Activated CD4-positive, alpha-beta T cell treated with anti-CD3 and anti-CD28 coated beads, Interleukin-2, amount 10 ng/mL, durations not matched to agents 7 days and 5 days (primary cell): Measurements from ENCODE around the gene CNTN4. TPM values are rescaled to one million over a fixed set of nuclear protein-coding genes. Genes with fewer than 3 reads are reported as not detected.

Source experiments
- CTCF ChIA-PET: fragments of 350-600 bp; sonication (Branson Sonifier 250); formaldehyde crosslinking; loops from one replicate; lab custom pipeline; 2021; ENCODE audit warnings: antibody characterized with exemption; lab: Charles Lee
- POLR2A ChIA-PET: fragments of 350-600 bp; sonication (Branson Sonifier 250); formaldehyde crosslinking; loops from one replicate; lab custom pipeline; 2021; ENCODE audit warnings: antibody characterized with exemption; lab: Charles Lee
- DNase-seq: peaks from one replicate; pipeline ENCODE4 v3.0.0-alpha.2; 2020
- H3K27ac Mint-ChIP-seq: one replicate; pipeline ENCODE4 v1.8.0; 2021; ENCODE audit warnings: mild to moderate bottlenecking, moderate library complexity, mixed read lengths
- H3K27me3 Mint-ChIP-seq: one replicate; pipeline ENCODE4 v1.8.0; 2021; ENCODE audit warnings: mixed read lengths
- H3K36me3 Mint-ChIP-seq: one replicate; pipeline ENCODE4 v1.8.0; 2021; ENCODE audit warnings: low read depth, mixed read lengths
- H3K4me1 Mint-ChIP-seq: one replicate; pipeline ENCODE4 v1.8.0; 2021; ENCODE audit warnings: mixed read lengths
- H3K4me3 Mint-ChIP-seq: one replicate; pipeline ENCODE4 v1.8.0; 2021; ENCODE audit warnings: mild to moderate bottlenecking, moderate library complexity, mixed read lengths
- H3K9me3 Mint-ChIP-seq: one replicate; pipeline ENCODE4 v1.8.0; 2021; ENCODE audit warnings: mixed read lengths
- total RNA-seq, 2 experiments: library from RNA; stranded (reverse); gene quantifications; one replicate each; pipeline ENCODE4 v1.2.3, GENCODE V29; 2021

CNTN4 gene
- total RNA-seq, 2 experiments from 2014 or later: not detected

DNA sequence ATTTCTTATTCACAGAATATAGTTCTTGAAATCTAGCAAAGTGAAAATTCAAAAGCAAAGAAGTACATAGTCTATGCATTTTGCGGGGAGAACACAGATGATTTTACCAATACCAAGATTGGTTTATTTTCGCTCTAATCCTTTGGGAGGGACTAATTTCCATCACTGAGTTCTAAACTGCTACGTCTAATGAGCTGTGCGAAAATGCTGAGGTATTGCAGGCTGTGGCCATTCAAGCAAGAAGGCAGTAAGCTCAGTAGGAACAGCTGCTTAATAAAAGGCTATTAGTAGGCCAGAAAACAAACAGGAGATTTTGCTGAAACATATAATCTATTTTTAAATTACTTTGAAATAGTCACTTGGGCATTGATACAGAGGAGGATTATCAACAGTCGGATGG is 379.0 kb downstream of the CNTN4 start:
- DNase-seq: no peak
- Mint-ChIP-seq H3K4me3 (no peak overlapping the region), H3K4me1 (no peaks in the 10 kb centered on the region), H3K27ac (no peak overlapping the region), H3K27me3 (no peaks in the 10 kb centered on the region), H3K9me3 (peaks cover 4% of the 10 kb centered on the region), H3K36me3 (no peaks in the 10 kb centered on the region)
- POLR2A ChIA-PET: no interaction called here
- CTCF ChIA-PET: no interaction called here

DNA sequence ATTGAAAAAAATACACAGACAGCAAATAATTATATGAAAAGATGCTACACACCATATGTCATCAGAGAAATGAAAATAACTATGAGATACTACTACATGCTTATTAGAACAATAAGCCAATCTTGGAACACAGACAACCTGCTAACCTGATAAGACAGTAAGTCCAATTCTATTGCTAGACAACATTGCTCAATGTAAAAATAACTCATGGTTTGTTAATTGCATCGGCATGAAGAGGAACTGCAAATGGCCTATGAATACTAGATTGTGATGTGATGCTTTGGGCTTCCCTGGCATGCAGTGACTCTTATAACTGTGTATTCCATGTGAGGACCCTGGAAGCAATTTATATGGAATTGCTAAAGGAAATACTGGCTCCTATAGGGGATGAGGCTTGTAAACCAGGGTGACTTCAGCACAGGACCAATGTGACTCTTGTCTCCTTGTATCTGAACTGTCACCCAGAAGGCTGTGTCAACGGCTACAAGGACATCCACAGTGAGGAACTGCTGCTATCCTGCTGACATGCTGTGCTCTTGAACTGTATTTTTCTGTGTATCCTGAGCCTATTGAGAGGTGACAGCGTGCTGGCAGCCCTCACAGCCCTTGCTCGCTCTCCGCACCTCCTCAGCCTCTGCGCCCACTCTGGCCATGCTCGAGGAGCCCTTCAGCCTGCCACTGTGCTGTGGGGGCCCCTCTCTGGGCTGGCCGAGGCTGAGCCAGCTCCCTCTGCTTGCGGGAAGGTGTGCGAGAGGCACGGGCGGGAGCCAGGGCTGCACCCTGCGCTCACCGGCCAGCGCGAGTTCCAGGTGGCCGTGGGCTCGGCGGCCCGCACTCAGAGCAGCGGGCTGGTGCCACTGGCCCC is 385.7 kb downstream of the CNTN4 start:
- peaks cover 8% of the 10 kb centered on the region for H3K9me3 Mint-ChIP-seq
- H3K4me3 Mint-ChIP-seq: no peak overlapping the region
- H3K27ac Mint-ChIP-seq: no peak overlapping the region
- H3K36me3 Mint-ChIP-seq: no peaks in the 10 kb centered on the region
- no peaks in the 10 kb centered on the region for H3K4me1 Mint-ChIP-seq
- ChIA-PET CTCF (no interaction called here), POLR2A (no interaction called here)
- DNase-seq: no peak
- no peaks in the 10 kb centered on the region for H3K27me3 Mint-ChIP-seq

DNA sequence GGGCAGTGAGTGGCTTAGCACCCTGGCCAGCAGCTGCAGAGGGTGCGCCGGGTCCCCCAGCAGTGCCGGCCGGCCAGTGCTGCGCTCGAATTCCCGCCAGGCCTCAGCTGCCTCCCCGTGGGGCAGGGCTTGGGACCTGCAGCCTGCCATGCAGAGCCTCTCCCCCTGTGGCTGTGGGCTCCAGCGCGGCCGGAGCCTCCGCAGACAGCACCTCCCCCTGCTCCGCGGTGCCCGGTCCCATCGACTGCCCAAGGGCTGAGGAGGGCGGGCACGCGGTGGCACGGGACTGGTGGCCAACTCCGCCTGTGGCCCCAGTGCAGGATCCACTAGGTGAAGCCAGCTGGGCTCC is 386.3 kb downstream of the CNTN4 start:
- no peaks in the 10 kb centered on the region for H3K27me3 Mint-ChIP-seq
- H3K4me1 Mint-ChIP-seq: no peaks in the 10 kb centered on the region
- peaks cover 8% of the 10 kb centered on the region for H3K9me3 Mint-ChIP-seq
- no peaks in the 10 kb centered on the region for H3K36me3 Mint-ChIP-seq
- ChIA-PET POLR2A (no interaction called here), CTCF (no interaction called here)
- no peak overlapping the region for H3K4me3 Mint-ChIP-seq
- H3K27ac Mint-ChIP-seq: no peak overlapping the region
- DNase-seq: no peak

DNA sequence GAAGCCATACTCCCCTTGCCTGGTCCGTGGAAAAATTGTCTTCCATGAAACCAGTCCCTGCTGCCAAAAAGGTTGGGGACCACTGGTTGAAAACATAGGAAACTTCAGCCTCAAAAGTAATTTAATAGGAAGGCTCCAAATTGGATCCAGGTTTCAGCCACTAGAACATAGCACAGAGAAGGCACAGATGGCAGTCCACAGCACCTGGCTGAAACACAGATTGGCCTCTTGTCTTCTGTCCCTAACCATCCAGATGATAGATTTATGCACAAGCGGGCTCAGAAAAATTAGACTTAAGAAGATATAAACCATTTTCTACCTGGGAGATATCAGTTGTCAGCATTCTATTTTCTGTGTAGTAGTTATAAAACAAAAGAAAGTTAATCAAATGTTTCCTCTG is 397.1 kb downstream of the CNTN4 start:
- H3K27me3 Mint-ChIP-seq: no peaks in the 10 kb centered on the region
- CTCF ChIA-PET: no interaction called here
- H3K4me3 Mint-ChIP-seq: no peak overlapping the region
- DNase-seq: no peak
- no peak overlapping the region for H3K27ac Mint-ChIP-seq
- POLR2A ChIA-PET: no interaction called here
- H3K36me3 Mint-ChIP-seq: no peaks in the 10 kb centered on the region
- no peaks in the 10 kb centered on the region for H3K4me1 Mint-ChIP-seq
- H3K9me3 Mint-ChIP-seq: no peaks in the 10 kb centered on the region

DNA sequence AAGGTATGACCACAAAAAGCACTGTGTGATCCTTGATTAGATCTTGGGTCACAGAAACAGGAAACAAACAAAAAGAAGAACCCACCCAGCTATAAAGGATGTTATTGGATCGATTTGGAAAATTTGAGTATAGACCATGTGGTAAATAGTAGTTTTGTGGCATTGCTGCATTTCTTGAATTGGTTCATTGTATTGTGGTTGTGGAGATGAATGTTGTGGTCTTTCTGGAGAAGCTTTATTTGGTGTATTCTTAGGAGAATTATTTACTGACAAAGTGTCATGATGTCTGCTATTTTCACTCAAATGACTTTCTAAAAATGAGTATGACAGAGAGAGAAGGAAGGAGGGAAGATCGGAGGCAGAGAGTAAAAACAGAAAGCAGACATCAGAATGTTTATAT is 406.2 kb downstream of the CNTN4 start:
- Mint-ChIP-seq H3K36me3 (no peaks in the 10 kb centered on the region), H3K4me3 (no peak overlapping the region), H3K4me1 (no peaks in the 10 kb centered on the region), H3K27ac (no peak overlapping the region), H3K9me3 (no peaks in the 10 kb centered on the region), H3K27me3 (no peaks in the 10 kb centered on the region)
- POLR2A ChIA-PET: no interaction called here
- CTCF ChIA-PET: no interaction called here
- no peak for DNase-seq

DNA sequence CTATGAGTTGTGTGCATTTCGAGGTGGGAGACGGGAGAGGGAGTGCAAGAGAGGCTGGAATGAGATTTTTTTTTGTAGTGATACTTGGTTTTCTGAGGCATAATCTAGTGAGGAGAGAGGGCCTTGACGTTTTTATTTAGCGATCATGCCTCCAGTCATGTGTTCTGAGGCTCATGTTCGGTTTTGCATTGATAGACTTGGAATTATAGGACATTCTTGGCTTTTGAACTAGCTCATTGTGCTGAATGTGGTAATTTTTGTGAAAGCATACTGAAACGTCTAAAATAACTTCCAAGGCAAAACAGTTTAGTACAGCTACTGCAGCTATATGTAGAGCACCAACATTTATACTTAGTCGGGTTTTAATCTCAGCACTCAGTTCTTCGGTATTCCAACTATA is 408.1 kb downstream of the CNTN4 start:
- Mint-ChIP-seq H3K4me3 (no peak overlapping the region), H3K36me3 (no peaks in the 10 kb centered on the region), H3K27me3 (no peaks in the 10 kb centered on the region), H3K4me1 (no peaks in the 10 kb centered on the region), H3K9me3 (no peaks in the 10 kb centered on the region), H3K27ac (no peak overlapping the region)
- POLR2A ChIA-PET: no interaction called here
- no peak for DNase-seq
- CTCF ChIA-PET: interaction anchor here (0.6 kb wide), 1 partner anchor 1267 kb away, joined by 3 read pairs; no protein-coding TSS in a partner anchor

DNA sequence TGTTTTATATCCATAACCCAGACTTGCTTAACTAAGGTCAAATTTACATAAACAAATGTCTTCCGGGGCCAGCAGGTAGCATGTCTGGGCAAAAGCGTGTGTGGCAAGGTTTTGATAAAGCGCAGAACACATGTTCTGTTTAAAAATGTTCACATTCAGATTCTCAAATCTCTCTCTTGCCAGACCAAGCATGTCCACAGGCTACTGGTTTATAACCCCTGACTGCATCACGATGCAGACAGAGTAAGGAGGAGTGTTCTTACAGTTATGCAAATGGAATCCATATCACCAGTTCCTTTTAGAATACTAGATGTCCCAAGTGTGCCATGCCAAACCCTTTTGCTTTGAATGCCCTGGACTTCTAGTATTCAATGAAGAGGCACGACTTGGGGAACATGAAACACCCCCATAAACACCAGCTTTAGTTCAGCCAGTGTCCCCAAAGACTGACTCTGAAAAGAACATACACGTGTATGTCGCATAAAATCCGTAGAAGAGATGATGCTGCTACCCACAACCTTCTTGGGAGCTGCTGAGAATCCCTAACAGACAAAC is 412.0 kb downstream of the CNTN4 start:
- H3K9me3 Mint-ChIP-seq: no peaks in the 10 kb centered on the region
- ChIA-PET CTCF (no interaction called here), POLR2A (no interaction called here)
- no peak overlapping the region for H3K4me3 Mint-ChIP-seq
- H3K36me3 Mint-ChIP-seq: no peaks in the 10 kb centered on the region
- no peaks in the 10 kb centered on the region for H3K4me1 Mint-ChIP-seq
- no peak overlapping the region for H3K27ac Mint-ChIP-seq
- DNase-seq: no peak
- H3K27me3 Mint-ChIP-seq: no peaks in the 10 kb centered on the region

DNA sequence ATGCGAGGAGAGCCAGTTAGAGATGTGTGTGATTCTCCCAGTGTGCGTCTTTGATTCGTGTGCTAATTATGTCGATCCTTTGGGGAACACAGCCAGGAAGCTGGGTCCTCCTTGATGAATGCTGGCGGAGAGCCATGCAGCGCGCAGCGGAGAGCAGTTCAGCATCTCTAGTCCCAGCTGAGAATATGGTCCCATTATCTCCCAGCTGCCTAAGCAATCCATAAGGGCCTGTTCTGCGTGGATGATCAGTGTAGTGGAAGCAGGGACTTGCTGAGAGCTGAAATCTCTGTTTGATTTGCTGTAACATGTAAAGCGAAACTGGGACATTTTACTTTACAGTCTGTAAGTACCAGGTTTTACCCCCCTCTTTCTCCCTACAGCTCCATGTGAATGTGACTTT is 412.7 kb downstream of the CNTN4 start:
- no peaks in the 10 kb centered on the region for H3K4me1 Mint-ChIP-seq
- H3K27ac Mint-ChIP-seq: no peak overlapping the region
- POLR2A ChIA-PET: no interaction called here
- CTCF ChIA-PET: interaction anchor here (0.6 kb wide), 1 partner anchor 40 kb away, joined by 4 read pairs; no protein-coding TSS in a partner anchor
- no peaks in the 10 kb centered on the region for H3K27me3 Mint-ChIP-seq
- H3K36me3 Mint-ChIP-seq: no peaks in the 10 kb centered on the region
- H3K4me3 Mint-ChIP-seq: no peak overlapping the region
- no peak for DNase-seq
- H3K9me3 Mint-ChIP-seq: no peaks in the 10 kb centered on the region

DNA sequence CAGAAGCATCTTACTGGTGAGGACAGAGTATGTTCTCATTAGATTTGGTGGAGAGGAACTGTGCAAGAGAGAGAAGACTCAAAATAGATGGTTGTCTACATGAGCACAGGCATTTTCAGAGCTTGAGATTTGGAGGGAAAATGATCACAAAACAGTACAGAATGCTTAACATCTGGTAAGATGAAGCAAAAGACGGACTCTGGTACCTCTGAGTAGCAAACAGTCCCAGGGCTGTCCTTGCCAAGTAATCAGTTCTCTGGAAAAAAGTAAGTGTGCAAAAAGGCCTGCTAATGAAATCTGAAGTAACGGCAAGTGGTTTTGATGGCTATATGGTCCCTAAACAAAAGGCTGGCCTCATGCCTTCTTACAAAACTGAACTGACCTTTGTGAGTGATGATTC is 414.2 kb downstream of the CNTN4 start:
- Mint-ChIP-seq H3K4me3 (no peak overlapping the region), H3K36me3 (no peaks in the 10 kb centered on the region), H3K27me3 (no peaks in the 10 kb centered on the region), H3K9me3 (no peaks in the 10 kb centered on the region), H3K27ac (no peak overlapping the region), H3K4me1 (no peaks in the 10 kb centered on the region)
- DNase-seq: no peak
- CTCF ChIA-PET: no interaction called here
- POLR2A ChIA-PET: no interaction called here

DNA sequence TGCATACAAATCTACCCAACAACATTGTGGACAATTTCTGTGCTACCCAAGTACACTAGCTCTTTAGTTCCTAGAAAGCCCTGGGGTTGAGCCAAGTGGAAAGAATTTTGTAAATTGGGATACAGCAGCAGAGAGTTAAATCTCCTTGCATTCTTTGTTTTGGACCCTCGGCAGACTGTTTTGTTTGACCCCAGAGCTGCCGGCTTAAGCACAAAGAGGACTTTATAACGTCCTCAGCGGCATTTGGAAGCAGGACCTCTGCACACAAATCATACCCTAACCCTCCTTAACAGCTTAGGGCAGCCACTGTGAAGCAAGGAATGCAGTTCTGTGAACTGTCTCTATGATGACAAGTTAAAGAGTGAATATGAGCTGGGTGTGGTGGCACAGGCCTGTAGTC is 415.3 kb downstream of the CNTN4 start:
- DNase-seq: no peak
- ChIA-PET POLR2A (no interaction called here), CTCF (no interaction called here)
- no peak overlapping the region for H3K4me3 Mint-ChIP-seq
- no peak overlapping the region for H3K27ac Mint-ChIP-seq
- no peaks in the 10 kb centered on the region for H3K36me3 Mint-ChIP-seq
- H3K4me1 Mint-ChIP-seq: no peaks in the 10 kb centered on the region
- no peaks in the 10 kb centered on the region for H3K27me3 Mint-ChIP-seq
- H3K9me3 Mint-ChIP-seq: no peaks in the 10 kb centered on the region

DNA sequence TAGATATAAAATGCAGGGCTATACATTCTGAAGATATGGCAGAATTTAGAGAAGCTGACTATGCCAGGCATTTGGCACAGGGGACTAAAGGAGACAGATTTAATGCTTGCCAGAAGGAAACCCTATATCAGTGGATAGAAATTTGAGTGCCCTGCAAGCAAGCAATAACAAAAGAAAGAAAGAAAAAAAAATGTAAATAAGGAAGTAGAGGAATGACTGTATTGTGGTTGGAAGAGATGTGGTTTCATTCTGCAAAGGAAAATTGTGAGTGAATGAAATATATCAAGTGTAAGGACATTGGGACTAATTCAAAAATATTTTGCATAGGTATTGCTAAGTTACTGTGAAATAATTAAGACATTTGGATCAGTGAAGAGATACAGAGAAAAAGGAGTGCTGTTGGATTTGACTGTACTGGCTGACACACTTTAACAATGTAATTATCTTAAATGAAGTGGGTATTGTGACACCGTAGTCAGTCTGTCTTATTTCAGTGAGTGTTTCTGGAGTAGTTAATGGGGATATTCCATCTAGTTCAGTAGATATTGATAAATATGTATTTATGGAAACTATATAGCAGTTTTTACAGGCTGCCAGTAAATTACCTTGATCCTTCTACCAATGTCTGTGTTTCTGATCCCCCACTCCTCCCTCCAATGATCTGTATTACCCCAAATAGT is 418.2 kb downstream of the CNTN4 start:
- no peaks in the 10 kb centered on the region for H3K27me3 Mint-ChIP-seq
- no peaks in the 10 kb centered on the region for H3K36me3 Mint-ChIP-seq
- no peak overlapping the region for H3K27ac Mint-ChIP-seq
- H3K4me1 Mint-ChIP-seq: no peaks in the 10 kb centered on the region
- CTCF ChIA-PET: no interaction called here
- POLR2A ChIA-PET: no interaction called here
- H3K4me3 Mint-ChIP-seq: no peak overlapping the region
- no peaks in the 10 kb centered on the region for H3K9me3 Mint-ChIP-seq
- no peak for DNase-seq

DNA sequence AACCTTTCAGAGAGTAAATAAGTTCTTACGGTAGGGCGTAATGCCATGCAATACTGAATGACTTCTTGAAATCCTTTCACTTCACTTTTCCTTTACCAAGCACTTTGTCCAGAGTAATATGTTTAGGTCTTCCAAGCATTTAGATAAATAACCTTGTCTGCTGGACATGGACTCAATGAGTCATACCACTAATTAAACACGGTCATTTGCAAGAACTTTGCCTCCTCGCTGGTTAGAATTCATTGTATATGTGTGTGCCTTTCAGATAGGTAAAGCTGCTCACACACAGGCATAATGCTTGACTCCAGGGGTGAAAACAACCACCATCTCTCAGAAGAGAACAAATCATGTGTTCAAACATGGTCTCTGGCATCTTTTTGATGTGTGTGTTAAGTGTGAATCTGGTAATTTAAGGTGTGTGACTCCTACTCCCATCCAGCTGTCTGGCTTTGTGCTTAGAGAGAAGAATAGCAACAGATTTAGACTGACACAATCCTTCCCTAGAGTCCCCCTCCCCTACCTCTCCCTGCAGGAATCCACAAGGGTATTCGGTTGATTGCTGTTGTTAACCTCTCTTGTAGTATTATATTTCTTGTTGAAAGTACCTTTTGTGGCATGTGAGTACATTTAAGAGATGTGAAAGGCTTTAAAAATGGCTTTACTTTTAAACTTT is 419.0 kb downstream of the CNTN4 start:
- no peak overlapping the region for H3K4me3 Mint-ChIP-seq
- POLR2A ChIA-PET: no interaction called here
- no peaks in the 10 kb centered on the region for H3K4me1 Mint-ChIP-seq
- H3K36me3 Mint-ChIP-seq: no peaks in the 10 kb centered on the region
- no peak overlapping the region for H3K27ac Mint-ChIP-seq
- no peak for DNase-seq
- CTCF ChIA-PET: no interaction called here
- no peaks in the 10 kb centered on the region for H3K27me3 Mint-ChIP-seq
- H3K9me3 Mint-ChIP-seq: no peaks in the 10 kb centered on the region

DNA sequence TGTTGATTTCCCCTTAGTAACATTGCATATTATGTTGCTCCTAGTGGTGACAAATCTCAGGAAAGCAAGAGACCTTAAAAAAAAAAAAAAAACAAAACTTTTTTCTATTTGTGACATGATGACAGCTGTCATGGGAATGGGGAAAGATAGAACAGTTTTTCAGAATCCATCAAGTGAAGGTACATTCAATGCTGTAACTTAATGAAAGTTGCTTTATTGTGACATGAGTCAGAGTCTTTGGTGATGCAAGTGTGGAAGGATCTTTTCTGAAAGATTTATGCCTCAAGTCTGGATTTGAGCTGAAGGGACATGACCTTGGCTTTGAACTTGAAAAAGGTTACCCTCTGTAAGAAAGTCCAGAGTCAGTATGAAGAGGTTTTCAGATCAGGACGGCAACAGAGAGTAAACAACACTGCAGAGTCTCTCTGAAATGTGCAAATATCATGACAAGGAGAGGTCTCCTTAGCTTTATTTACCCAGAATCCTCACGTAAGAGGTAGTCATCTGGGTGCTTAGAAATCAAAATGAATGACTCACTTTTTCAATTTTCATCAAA is 424.7 kb downstream of the CNTN4 start:
- H3K27ac Mint-ChIP-seq: no peak overlapping the region
- DNase-seq: no peak
- H3K4me3 Mint-ChIP-seq: no peak overlapping the region
- H3K4me1 Mint-ChIP-seq: no peaks in the 10 kb centered on the region
- H3K27me3 Mint-ChIP-seq: no peaks in the 10 kb centered on the region
- ChIA-PET CTCF (no interaction called here), POLR2A (no interaction called here)
- H3K9me3 Mint-ChIP-seq: no peaks in the 10 kb centered on the region
- no peaks in the 10 kb centered on the region for H3K36me3 Mint-ChIP-seq
